ENCODE data around the gene CUL1.

The CUL1 gene

GRCh38 chr7:148664324-148664723, 34.4 kb upstream of the CUL1 start:
- H3K27ac ChIP-seq, result no peak overlapping the region
- no peak for DNase-seq (ENCODE audit: low spot score)
- POLR2A ChIA-PET (ENCODE audit: low non-redundant PET), result no interaction called here
- TF ChIP-seq CTCF (conservative IDR thresholded peaks at IDR 0.05; ENCODE audit: low read depth), result no peak
- CTCF ChIA-PET, result no interaction called here

- H3K27ac ChIP-seq, result no peak overlapping the region
- no peak for TF ChIP-seq CTCF (conservative IDR thresholded peaks at IDR 0.05; ENCODE audit: low read depth)
- no peak for DNase-seq (ENCODE audit: low spot score)
- ChIA-PET POLR2A (ENCODE audit: low non-redundant PET) (no interaction called here), CTCF (no interaction called here)
Measured at GRCh38 chr7:148665221-148665620, 33.5 kb upstream of the CUL1 start.

GRCh38 chr7:148669927-148670326, 28.8 kb upstream of the CUL1 start:
- TF ChIP-seq CTCF (conservative IDR thresholded peaks at IDR 0.05; ENCODE audit: low read depth), result no peak
- ChIA-PET CTCF (no interaction called here), POLR2A (ENCODE audit: low non-redundant PET) (no interaction called here)
- no peak overlapping the region for H3K27ac ChIP-seq
- DNase-seq (ENCODE audit: low spot score), result no peak

- no peak for DNase-seq (ENCODE audit: low spot score)
- ChIA-PET POLR2A (ENCODE audit: low non-redundant PET) (no interaction called here), CTCF (no interaction called here)
- no peak overlapping the region for H3K27ac ChIP-seq
- no peak for TF ChIP-seq CTCF (conservative IDR thresholded peaks at IDR 0.05; ENCODE audit: low read depth)
Measured at GRCh38 chr7:148670374-148670773, 28.3 kb upstream of the CUL1 start.

GRCh38 chr7:148670807-148671206, 27.9 kb upstream of the CUL1 start:
- POLR2A ChIA-PET (ENCODE audit: low non-redundant PET), result no interaction called here
- no peak for DNase-seq (ENCODE audit: low spot score)
- TF ChIP-seq CTCF (conservative IDR thresholded peaks at IDR 0.05; ENCODE audit: low read depth), result no peak

GRCh38 chr7:148672041-148672440, 26.7 kb upstream of the CUL1 start:
- ChIA-PET CTCF (interaction anchor here (0.7 kb wide), 1 partner anchor 13 kb away, joined by 4 read pairs; no protein-coding TSS in a partner anchor), POLR2A (ENCODE audit: low non-redundant PET) (no interaction called here)
- no peak overlapping the region for H3K27ac ChIP-seq
- no peak for TF ChIP-seq CTCF (conservative IDR thresholded peaks at IDR 0.05; ENCODE audit: low read depth)
- no peak for DNase-seq (ENCODE audit: low spot score)

More at GRCh38 chr7:148670807-148671206, 27.9 kb upstream of the CUL1 start:
- no peak overlapping the region for H3K27ac ChIP-seq
- CTCF ChIA-PET, result no interaction called here

GRCh38 chr7:148674689-148675088, 24.0 kb upstream of the CUL1 start:
- DNase-seq (ENCODE audit: low spot score), result no peak
- POLR2A ChIA-PET (ENCODE audit: low non-redundant PET), result no interaction called here
- CTCF ChIA-PET, result no interaction called here
- H3K27ac ChIP-seq, result no peak overlapping the region
- no peak for TF ChIP-seq CTCF (conservative IDR thresholded peaks at IDR 0.05; ENCODE audit: low read depth)
